GM06990 (cell line): ENCODE results near the gene NKX2-4.

Source experiments
- DNase-seq: peaks from one replicate; pipeline ENCODE4 v3.0.0-alpha.2; 2011; ENCODE audit not compliant: insufficient read length; ENCODE audit errors: extremely low read depth
- H3K27me3 ChIP-seq: replicated peaks from 2 replicates; pipeline ENCODE4 v1.6.0; 2011; ENCODE audit warnings: low read length; ENCODE audit not compliant: control insufficient read depth, insufficient read depth
- H3K36me3 ChIP-seq: 2 replicates; pipeline ENCODE4 v1.5.1; 2011; ENCODE audit warnings: low read length; ENCODE audit not compliant: control insufficient read depth, insufficient read depth
- H3K4me3 ChIP-seq: replicated peaks from 2 replicates; pipeline ENCODE4 v1.5.1; 2011; ENCODE audit warnings: low read depth, mild to moderate bottlenecking, control low read depth, low read length
- CTCF ChIP-seq: IDR thresholded peaks from 2 replicates; pipeline ENCODE4 v1.5.1; 2011; ENCODE audit warnings: low read length, control low read depth, mild to moderate bottlenecking, inconsistent platforms; ENCODE audit not compliant: insufficient read depth, poor library complexity, severe bottlenecking

Gene NKX2-4

DNA sequence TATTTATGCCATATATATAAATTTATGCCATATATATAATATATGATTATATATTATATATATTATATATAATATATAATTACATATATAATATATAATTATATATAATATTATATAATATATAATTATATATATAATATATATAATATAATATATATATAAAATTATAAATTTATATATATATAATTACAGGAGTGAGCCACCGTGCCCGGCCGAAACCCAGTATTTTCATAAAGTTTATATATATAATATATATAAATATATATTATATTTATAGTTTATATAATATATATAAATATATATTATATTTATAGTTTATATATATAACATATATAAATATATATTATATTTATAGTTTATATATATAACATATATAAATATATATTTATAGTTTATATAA is 31.6 kb downstream of the NKX2-4 start:
- no peak for TF ChIP-seq CTCF
- DNase-seq = no peak
- Histone ChIP-seq H3K4me3 (no peak overlapping the region), H3K36me3 (peaks cover 2% of the 10 kb centered on the region), H3K27me3 (no peaks in the 10 kb centered on the region)

DNA sequence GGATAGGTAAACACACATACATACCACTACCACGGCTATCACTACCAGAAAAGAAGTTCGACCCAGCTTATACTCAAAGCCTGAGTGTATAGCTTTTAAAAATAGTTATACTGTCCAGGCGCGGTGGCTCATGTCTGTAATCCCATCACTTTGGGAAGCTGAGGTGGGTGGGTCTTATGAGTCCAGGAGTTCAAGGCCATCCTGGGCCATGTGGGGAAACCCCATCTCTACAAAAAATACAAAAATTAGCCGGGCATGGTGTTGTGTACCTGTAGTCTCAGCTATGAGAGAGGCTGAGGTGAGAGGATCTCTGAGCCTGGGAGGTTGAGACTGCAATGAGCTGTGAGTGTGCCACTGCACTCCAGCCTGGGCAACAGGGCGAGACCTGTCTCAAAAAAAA is 32.9 kb downstream of the NKX2-4 start:
- no peaks in the 10 kb centered on the region for H3K27me3 ChIP-seq
- no peak overlapping the region for H3K4me3 ChIP-seq
- no peak for TF ChIP-seq CTCF
- no peak for DNase-seq
- H3K36me3 ChIP-seq = peaks cover 2% of the 10 kb centered on the region

GRCh38 chr20:21361266-21361665 is 36.1 kb downstream of the NKX2-4 start:
- no peak for TF ChIP-seq CTCF
- Histone ChIP-seq H3K36me3 (peaks cover 5% of the 10 kb centered on the region), H3K4me3 (no peak overlapping the region), H3K27me3 (no peaks in the 10 kb centered on the region)
- DNase-seq = no peak

GRCh38 chr20:21360705-21361104 is 36.6 kb downstream of the NKX2-4 start:
- no peak for DNase-seq
- Histone ChIP-seq H3K27me3 (no peaks in the 10 kb centered on the region), H3K4me3 (no peak overlapping the region), H3K36me3 (peaks cover 5% of the 10 kb centered on the region)
- TF ChIP-seq CTCF = no peak

DNA sequence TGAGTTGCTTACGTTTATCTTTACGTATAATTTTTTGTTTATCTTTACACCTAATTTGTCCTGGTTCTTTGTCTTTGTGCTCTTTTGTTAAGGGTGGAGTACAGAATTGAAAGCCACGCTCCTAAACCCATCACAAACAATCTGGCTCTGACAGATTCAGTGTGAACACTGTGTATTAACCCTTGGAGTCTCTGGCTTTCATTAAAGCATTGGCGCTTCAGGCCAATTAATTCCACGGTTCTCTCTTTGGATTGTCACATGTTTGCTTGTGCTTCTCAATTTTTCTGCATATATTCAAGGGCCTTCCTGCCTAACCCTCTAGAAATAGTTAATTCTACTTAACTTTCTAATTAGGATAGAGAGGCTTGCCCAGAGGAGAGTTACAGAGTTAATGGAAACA is 38.6 kb downstream of the NKX2-4 start:
- no peak for DNase-seq
- no peak overlapping the region for H3K4me3 ChIP-seq
- peaks cover 5% of the 10 kb centered on the region for H3K36me3 ChIP-seq
- TF ChIP-seq CTCF = no peak
- H3K27me3 ChIP-seq = no peaks in the 10 kb centered on the region

DNA sequence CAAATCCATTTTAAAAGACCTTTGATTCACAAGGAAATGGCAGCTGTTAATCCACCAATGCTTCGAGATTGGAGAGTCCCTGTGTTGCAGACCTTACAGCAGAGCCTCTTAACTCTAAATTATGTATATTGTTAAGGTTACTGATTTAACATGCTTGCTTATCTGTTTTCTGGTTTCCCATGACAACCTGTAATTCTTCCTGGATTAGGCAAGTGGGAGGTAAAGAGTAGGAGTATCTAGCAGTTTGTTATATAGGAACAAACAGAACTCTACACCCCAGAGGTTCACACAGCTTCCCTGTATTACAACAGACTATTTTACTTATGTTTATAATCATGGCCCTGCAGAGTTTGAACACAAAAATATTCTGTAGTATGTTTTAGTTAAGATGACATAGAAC is 39.5 kb downstream of the NKX2-4 start:
- no peak for TF ChIP-seq CTCF
- peaks cover 4% of the 10 kb centered on the region for H3K36me3 ChIP-seq
- no peak overlapping the region for H3K4me3 ChIP-seq
- no peaks in the 10 kb centered on the region for H3K27me3 ChIP-seq
- DNase-seq = no peak
